ENCODE measurements around the gene CD79A. TPM values are rescaled to one million over a fixed set of nuclear protein-coding genes. Genes with fewer than 3 reads are reported as not detected.
A peak's percentile ranks its signal among the peaks of the same experiment; 100 is the strongest.

CD79A gene
- 10 to 100 TPM in 1 of 2 donors, 1 to 10 TPM in 1; 3.9 to 13.7 TPM for total RNA-seq
- long read RNA-seq = 0 reads

GRCh38 chr19:41876847-41877832 lies at the start of gene CD79A:
Gene CD79A, plus strand, starts transcription at chr19:41877279. Its CDS starts 26 bp downstream, at chr19:41877305.
- DNase-seq = peak; percentile 24 to 54
- intact Hi-C loops (cut with DNase I, micrococcal nuclease) = loop anchor here (10.0 kb wide), 2 partner anchors 58 to 78 kb away; partner anchors contain the start of gene RABAC1 (in 1 of the 2)
- no peak for ATAC-seq

GRCh38 chr19:41837981-41838708 lies 38.9 kb upstream of the CD79A start:
- no peak for DNase-seq
- no peak for ATAC-seq
- intact Hi-C loops (cut with DNase I, micrococcal nuclease) = no loop called here

DNA sequence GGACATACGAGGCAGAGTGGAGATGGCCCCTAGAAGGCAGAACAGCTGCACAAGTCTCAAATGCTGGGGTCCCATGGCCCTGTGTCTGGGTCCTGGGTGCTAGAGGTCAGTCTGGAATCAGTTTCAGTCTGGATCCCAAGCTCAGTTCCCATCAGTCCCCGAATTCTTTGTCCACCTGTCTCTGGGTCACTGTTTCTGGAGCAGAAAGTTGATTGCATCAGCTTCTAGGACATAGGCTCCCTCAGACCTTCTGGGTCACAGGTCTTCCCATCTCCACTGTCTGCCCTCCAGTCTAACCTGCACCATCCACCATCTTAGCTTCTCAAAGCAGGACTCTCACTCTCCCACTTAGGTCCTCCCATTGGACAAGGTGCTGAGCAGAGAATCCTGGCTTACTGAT lies 37.9 kb upstream of the CD79A start:
- DNase-seq (no peak), ATAC-seq (no peak)
- intact Hi-C loops (cut with DNase I, micrococcal nuclease) = no loop called here

DNA sequence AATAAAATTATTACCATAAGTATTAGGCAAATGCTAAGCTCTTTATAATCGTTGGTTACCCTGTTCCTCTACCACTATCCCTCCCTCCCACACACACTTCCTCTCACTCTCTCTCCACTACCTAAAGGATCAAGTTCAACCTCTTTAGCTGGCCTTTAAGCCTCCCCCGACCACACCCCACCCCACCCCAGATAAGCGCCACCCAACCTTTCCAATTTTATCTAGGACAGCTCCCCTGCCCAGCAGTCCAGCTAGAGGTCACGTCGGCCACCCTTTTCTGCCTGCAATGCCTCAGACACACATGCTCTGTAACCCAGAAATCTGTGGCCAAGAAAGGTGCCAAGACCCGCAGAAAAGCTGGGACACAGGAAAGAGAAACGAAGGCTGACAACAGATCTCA lies 33.7 kb upstream of the CD79A start:
- intact Hi-C loops (cut with DNase I, micrococcal nuclease) = no loop called here

GRCh38 chr19:41844601-41845000 lies 32.5 kb upstream of the CD79A start, which contains the start of gene LYPD4:
Gene LYPD4, minus strand, starts transcription at chr19:41844683. Its CDS starts 5,398 bp downstream, at chr19:41839285.
- DNase-seq (no peak), ATAC-seq (no peak)
- intact Hi-C loops (cut with DNase I, micrococcal nuclease) = no loop called here

More for the DNA sequence above, 33.7 kb upstream of the CD79A start:
- DNase-seq (no peak), ATAC-seq (no peak)

DNA sequence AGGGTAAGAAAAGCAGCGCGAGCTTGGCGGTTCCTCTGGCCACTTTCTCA lies 32.3 kb upstream of the CD79A start, which contains the start of gene DMRTC2:
Gene DMRTC2, plus strand, starts transcription at position 42 of the 50 bp plus-strand sequence. CDS start 2,387 bp downstream, outside the sequence.
- ATAC-seq = no peak
- intact Hi-C loops (cut with DNase I, micrococcal nuclease) = no loop called here
- DNase-seq = no peak

DNA sequence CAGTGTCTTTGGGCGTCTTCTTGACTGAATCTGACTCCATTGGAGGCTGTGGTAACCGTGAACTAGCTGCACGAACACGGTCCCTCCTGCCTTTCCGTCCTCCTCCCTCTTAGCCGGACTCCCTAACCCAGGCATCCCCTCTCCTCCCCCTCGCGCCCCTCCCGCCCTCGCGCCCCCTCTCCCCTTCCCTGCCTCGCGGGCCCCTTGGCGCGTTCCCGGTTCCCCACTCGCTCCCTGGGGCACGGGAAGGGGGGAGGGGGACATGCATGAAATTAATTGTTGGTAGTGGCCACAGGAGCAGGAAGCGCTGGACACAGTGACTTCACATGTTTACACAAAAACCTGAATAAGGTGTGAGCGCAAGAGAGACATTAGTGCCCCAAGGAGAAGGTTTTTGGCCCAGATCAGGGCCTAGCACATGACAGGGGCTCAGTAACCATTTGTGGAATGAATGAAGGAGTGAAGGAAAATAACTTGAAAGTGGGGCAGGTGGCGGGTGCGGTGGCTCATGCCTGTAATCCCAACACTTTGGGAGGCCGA lies 32.0 kb upstream of the CD79A start:
- intact Hi-C loops (cut with DNase I, micrococcal nuclease) = no loop called here
- no peak for DNase-seq
- ATAC-seq = no peak

DNA sequence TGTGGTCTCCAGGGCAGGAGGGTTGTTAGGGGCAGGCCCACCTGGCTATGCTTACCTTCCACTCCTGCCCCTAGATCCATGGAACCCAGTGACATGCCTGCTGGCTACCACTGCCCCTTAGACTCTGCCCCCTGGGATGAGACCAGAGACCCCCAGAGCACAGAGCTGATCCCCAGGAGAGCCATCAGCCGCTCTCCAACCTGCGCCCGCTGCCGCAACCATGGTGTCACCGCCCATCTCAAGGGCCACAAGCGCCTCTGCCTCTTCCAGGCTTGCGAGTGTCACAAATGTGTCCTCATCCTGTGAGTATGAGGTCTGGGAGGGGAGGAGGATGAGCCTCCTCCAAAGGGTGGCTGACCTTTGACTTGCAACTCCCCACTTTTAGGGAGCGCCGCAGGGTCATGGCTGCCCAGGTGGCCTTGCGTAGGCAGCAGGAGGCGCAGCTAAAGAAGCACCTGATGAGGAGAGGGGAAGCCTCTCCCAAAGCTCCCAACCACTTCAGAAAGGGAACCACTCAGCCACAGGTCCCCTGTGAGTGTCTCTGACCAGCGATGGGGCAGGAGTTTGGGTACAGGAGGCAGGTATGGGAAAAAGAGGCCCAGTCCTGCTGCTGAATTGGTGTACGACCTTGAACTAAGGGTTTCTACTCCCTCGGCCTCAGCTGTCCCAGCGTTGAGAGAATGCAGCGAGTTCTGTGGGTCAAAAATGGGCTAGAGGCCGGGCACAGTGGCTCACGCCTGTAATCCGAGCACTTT lies 29.6 kb upstream of the CD79A start:
- intact Hi-C loops (cut with DNase I, micrococcal nuclease) = no loop called here
- ATAC-seq (no peak), DNase-seq (no peak)

DNA sequence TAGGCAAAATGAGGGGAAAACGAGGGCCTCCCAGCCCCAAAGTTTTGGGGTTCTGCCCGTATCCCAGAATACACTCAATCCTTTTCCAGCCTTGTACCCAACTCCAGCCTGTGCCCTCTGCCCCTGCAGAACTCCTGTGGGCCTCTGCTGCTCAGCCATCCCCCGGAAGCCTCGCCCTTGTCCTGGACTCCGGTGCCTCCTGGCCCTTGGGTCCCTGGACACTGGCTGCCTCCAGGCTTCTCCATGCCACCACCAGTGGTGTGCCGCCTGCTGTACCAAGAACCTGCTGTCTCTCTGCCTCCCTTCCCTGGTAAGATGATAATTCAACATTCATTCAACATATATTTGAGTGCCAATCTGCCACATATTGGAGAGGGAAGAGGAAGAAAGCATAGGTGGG lies 28.4 kb upstream of the CD79A start:
- intact Hi-C loops (cut with DNase I, micrococcal nuclease) = no loop called here
- no peak for ATAC-seq
- no peak for DNase-seq

DNA sequence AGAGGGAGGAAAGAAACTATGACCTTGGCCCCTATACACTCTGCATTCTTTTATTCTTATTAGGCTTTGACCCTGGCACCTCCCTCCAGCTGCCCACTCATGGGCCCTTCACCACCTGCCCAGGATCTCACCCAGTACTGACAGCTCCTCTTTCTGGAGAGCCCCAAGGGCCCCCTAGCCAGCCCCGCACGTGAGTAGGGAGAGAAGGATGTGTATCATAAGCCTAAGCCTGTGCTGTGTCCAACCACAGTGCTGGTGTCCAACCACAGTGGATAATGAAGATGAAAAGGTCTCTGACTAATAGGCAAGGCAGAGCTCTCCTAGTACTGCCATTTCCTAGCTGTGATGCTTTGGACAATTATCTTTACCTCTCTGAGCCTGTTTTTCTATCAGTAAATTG lies 28.0 kb upstream of the CD79A start:
- ATAC-seq = no peak
- no peak for DNase-seq
- intact Hi-C loops (cut with DNase I, micrococcal nuclease) = no loop called here

DNA sequence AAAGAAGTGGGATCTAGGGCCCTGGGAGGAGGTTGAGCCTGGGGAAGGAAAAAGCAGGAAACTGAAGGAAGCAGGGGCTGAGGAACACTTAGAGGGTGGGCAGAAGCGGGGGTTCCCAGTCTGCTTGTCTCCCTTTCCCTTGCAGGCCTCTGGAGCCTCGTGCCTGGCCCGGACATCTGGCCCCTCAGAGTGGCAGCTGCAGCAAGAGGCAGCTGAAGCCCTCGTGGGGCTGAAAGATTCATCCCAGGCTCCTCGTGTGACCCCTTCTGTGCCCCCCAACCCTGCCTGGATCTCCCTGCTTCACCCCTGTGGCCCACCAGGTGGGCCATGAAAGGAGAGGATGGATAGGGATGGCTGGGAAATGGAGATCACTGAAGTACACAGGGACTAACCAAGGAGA lies 26.7 kb upstream of the CD79A start:
- DNase-seq = no peak
- no peak for ATAC-seq
- intact Hi-C loops (cut with DNase I, micrococcal nuclease) = no loop called here

GRCh38 chr19:41851456-41851855 lies 25.6 kb upstream of the CD79A start:
- ATAC-seq (no peak), DNase-seq (no peak)
- intact Hi-C loops (cut with DNase I, micrococcal nuclease) = no loop called here

GRCh38 chr19:41853344-41853743 lies 23.7 kb upstream of the CD79A start:
- no peak for DNase-seq
- no peak for ATAC-seq
- intact Hi-C loops (cut with DNase I, micrococcal nuclease) = no loop called here

DNA sequence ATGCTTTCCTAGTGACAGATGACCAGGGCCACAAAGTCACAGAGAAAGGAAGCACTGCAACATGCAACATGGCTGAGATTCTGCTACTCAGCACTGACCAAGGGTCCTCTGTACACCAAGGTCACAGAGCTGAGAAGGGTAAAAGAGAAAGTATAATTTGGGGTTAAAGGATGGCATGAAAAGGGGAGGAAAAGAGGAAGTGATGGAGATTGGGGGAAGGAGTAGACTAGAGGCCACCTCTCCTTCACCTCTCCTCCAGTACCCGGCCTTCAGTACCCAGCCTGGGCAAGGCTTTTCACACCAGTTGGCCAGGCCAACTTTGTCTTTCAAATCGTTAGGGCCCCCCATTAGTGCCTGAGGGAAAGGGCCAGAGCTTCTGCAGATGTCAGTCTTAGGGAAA lies 23.3 kb upstream of the CD79A start:
- ATAC-seq (no peak), DNase-seq (no peak)
- intact Hi-C loops (cut with DNase I, micrococcal nuclease) = no loop called here

GRCh38 chr19:41859213-41859617 lies 17.9 kb upstream of the CD79A start:
- no peak for ATAC-seq
- intact Hi-C loops (cut with DNase I, micrococcal nuclease) = no loop called here
- no peak for DNase-seq

DNA sequence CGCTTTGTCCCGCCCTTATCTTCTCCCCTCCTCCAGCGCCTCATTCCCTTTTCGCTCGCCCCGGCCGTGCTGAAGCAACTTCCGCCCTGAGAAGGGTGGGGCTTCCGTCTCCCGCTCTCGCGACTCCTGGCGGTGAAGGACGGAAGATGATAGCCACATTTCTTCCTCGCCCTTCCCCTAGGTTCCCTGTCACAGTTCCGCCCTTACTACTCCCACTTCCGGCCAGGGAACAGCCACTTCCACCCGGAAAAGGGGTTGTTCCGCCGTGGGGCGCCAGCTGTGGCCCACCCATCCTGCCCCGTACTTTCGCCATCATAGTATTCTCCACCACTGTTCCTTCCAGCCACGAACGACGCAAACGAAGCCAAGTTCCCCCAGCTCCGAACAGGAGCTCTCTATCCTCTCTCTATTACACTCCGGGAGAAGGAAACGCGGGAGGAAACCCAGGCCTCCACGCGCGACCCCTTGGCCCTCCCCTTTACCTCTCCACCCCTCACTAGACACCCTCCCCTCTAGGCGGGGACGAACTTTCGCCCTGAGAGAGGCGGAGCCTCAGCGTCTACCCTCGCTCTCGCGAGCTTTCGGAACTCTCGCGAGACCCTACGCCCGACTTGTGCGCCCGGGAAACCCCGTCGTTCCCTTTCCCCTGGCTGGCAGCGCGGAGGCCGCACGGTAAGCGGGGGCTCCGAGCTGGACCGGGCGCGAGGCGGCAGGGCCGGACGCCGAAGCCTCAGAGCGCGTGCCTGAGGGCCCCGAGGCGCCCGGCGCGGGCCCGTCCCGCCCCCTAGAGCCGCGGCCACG lies 17.3 kb upstream of the CD79A start, which contains the start of gene RPS19:
Gene RPS19, plus strand, starts transcription at position 638 of the 801 bp plus-strand sequence. CDS start 520 bp downstream, outside the sequence.
- intact Hi-C loops (cut with DNase I, micrococcal nuclease) = no loop called here
- peak; percentile 88 for ATAC-seq
- DNase-seq = peak; percentile 98 to 99

DNA sequence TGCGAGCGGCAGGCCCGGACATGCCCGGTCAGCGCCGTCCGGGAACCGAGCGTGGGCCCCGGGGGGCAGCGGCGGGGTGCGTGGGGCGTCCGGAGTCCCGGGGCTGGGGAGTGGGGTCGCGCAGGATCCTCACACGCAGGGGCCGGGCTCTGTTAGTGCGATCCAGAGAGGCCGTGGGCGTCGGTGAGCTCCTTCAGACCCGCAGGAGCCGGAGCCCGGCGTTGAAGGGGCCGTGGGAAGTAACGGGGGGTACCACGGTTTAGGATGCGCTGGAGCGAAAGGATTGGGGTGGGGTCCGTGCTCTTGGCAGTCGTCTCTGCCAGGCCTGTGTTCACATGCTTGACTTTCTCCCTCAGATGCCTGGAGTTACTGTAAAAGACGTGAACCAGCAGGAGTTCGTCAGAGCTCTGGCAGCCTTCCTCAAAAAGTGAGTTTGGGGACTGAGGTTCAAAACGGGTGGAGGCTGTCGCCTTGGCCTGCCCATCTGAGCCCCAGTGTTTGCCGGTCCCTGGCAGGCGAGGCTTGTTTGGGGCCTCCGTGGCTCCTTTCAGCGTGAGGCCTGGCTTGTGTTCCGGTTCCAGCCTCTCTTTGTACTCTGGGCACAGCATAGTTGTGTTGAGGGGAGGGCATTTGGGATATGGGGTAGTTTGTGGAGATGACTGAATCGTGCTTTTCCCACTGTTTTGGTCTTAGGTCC lies 16.5 kb upstream of the CD79A start:
- ATAC-seq (no peak), DNase-seq (no peak)
- intact Hi-C loops (cut with DNase I, micrococcal nuclease) = no loop called here
